ENCODE data around the gene PEX11G.

PEX11G gene

DNA sequence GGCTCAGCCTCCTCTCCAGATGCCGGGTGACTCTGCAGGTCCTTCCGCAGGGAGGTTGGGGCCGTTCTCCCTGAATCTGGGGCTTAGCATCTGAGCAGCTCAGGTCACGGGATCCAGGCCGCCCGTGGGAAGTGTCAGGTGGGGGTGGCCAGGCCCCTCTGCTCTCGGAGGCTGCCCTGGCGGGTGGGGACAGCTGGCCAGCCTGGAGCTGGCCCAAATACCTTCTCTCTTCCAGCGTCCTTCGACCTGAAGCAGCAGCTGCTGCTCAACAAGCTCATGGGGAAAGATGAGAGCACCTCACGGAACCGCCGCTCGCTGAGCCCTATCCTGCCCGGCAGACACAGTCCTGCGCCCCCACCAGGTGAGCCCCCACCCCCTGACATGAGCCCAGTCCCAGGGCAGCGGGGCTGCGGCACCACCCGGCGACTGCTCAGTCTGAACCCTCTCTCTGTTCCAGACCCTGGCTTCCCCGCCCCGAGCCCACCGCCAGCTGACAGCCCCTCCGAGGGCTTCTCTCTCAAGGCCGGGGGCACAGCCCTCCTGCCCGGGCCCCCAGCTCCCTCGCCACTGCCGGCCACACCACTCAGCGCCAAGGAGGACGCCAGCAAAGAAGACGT is 19.1 kb downstream of the PEX11G start:
- Histone ChIP-seq H3K27ac (ENCODE audit: low read length) (no peak overlapping the region), H3F3A (ENCODE audit: insufficient read depth, low read length) (no peaks in the 10 kb centered on the region), H3K27me3 (replicated peaks; ENCODE audit: insufficient read depth, low read length) (no peaks in the 10 kb centered on the region), H3K9me2 (replicated peaks; ENCODE audit: insufficient read depth, low read length) (no peaks in the 10 kb centered on the region), H2AFZ (ENCODE audit: low read length) (no peak overlapping the region), H3K9ac (ENCODE audit: low read length) (no peak overlapping the region), H4K20me1 (ENCODE audit: insufficient read depth, low read length) (no peaks in the 10 kb centered on the region), H3K4me1 (ENCODE audit: low read length) (no peaks in the 10 kb centered on the region), H3K4me2 (ENCODE audit: low read depth, low read length) (no peak overlapping the region), H3K9me3 (replicated peaks; ENCODE audit: insufficient read depth, low read length) (no peaks in the 10 kb centered on the region), H3K79me2 (ENCODE audit: low read length) (no peaks in the 10 kb centered on the region), H3K36me3 (replicated peaks; ENCODE audit: insufficient read depth, low read length) (no peaks in the 10 kb centered on the region), H3K4me3 (ENCODE audit: low read length) (no peak overlapping the region)
- TF ChIP-seq EZH2phosphoT487 (IDR thresholded peaks at IDR 0.05; ENCODE audit: low read length) (no peak), EZH2 (optimal IDR thresholded peaks at IDR 0.05; ENCODE audit: low read depth, low read length) (no peak)
- no peak for DNase-seq

- Histone ChIP-seq H3K4me1 (ENCODE audit: low read length) (no peaks in the 10 kb centered on the region), H3K27ac (ENCODE audit: low read length) (no peak overlapping the region), H3K4me3 (ENCODE audit: low read length) (no peak overlapping the region), H3F3A (ENCODE audit: insufficient read depth, low read length) (no peaks in the 10 kb centered on the region), H3K9me2 (replicated peaks; ENCODE audit: insufficient read depth, low read length) (no peaks in the 10 kb centered on the region), H3K27me3 (replicated peaks; ENCODE audit: insufficient read depth, low read length) (no peaks in the 10 kb centered on the region), H3K79me2 (ENCODE audit: low read length) (no peaks in the 10 kb centered on the region), H4K20me1 (ENCODE audit: insufficient read depth, low read length) (no peaks in the 10 kb centered on the region), H3K4me2 (ENCODE audit: low read depth, low read length) (no peak overlapping the region), H3K36me3 (replicated peaks; ENCODE audit: insufficient read depth, low read length) (no peaks in the 10 kb centered on the region), H3K9me3 (replicated peaks; ENCODE audit: insufficient read depth, low read length) (no peaks in the 10 kb centered on the region), H2AFZ (ENCODE audit: low read length) (no peak overlapping the region), H3K9ac (ENCODE audit: low read length) (no peak overlapping the region)
- TF ChIP-seq EZH2phosphoT487 (IDR thresholded peaks at IDR 0.05; ENCODE audit: low read length) (no peak), CTCF (IDR thresholded peaks at IDR 0.05; ENCODE audit: low read length) (no peak)
- DNase-seq = no peak
Measured at GRCh38 chr19:7468840-7469239, 20.0 kb downstream of the PEX11G start.

- H3K27me3 ChIP-seq (replicated peaks; ENCODE audit: insufficient read depth, low read length) = no peaks in the 10 kb centered on the region
- H3K4me2 ChIP-seq (ENCODE audit: low read depth, low read length) = no peak overlapping the region
- H3K36me3 ChIP-seq (replicated peaks; ENCODE audit: insufficient read depth, low read length) = no peaks in the 10 kb centered on the region
- no peak overlapping the region for H3K27ac ChIP-seq (ENCODE audit: low read length)
- H3K79me2 ChIP-seq (ENCODE audit: low read length) = no peaks in the 10 kb centered on the region
- no peak overlapping the region for H2AFZ ChIP-seq (ENCODE audit: low read length)
- no peaks in the 10 kb centered on the region for H3F3A ChIP-seq (ENCODE audit: insufficient read depth, low read length)
- H4K20me1 ChIP-seq (ENCODE audit: insufficient read depth, low read length) = no peaks in the 10 kb centered on the region
- H3K9me3 ChIP-seq (replicated peaks; ENCODE audit: insufficient read depth, low read length) = no peaks in the 10 kb centered on the region
- no peaks in the 10 kb centered on the region for H3K9me2 ChIP-seq (replicated peaks; ENCODE audit: insufficient read depth, low read length)
- no peak for DNase-seq
- no peak overlapping the region for H3K9ac ChIP-seq (ENCODE audit: low read length)
- H3K4me1 ChIP-seq (ENCODE audit: low read length) = no peaks in the 10 kb centered on the region
- TF ChIP-seq CTCF (IDR thresholded peaks at IDR 0.05; ENCODE audit: low read length) (no peak), EZH2phosphoT487 (IDR thresholded peaks at IDR 0.05; ENCODE audit: low read length) (no peak), EZH2 (optimal IDR thresholded peaks at IDR 0.05; ENCODE audit: low read depth, low read length) (no peak)
- H3K4me3 ChIP-seq (ENCODE audit: low read length) = no peak overlapping the region
Measured at GRCh38 chr19:7467009-7467989, 21.5 kb downstream of the PEX11G start.

Data from MM.1S (cell line).